Gastrocnemius medialis (tissue), 4 donors: ENCODE results near the gene OPRM1. TPM values are rescaled to one million over a fixed set of nuclear protein-coding genes. Genes with fewer than 3 reads are reported as not detected.

Source experiments
- ATAC-seq, 2 donors: fragments of 150-250 bp; one replicate each; pipeline ENCODE4 v1.9.1; 2016
- DNase-seq, 2 donors: peaks; one replicate each; pipeline ENCODE4 v3.0.0-alpha.2; 2019
- H3K27ac ChIP-seq, 4 donors: fragments of 200-600 bp; sonication (generic); 1 replicate in 1 of 4; 2 replicates in 3 of 4; pipeline ENCODE4 v1.5.1; 2016 to 2018; ENCODE audit warnings: mild to moderate bottlenecking in 2 of 4, moderate library complexity in 1 of 4
- H3K27me3 ChIP-seq, 3 donors: fragments of 200-600 bp; sonication (generic) in 2 of 3; 1 replicate in 1 of 3; 2 replicates in 2 of 3; pipeline versions ENCODE4 v1.5.1 to v1.6.0; 2016 to 2019; ENCODE audit warnings: mild to moderate bottlenecking in 1 of 3, moderate library complexity in 1 of 3
- H3K36me3 ChIP-seq, 2 donors: fragments of 200-600 bp; sonication (generic) in 1 of 2; one replicate each; pipeline ENCODE4 v1.5.1; 2017 to 2018
- H3K4me1 ChIP-seq, 2 donors: fragments of 200-600 bp; sonication (generic) in 1 of 2; one replicate each; pipeline ENCODE4 v1.5.1; 2016 to 2017; ENCODE audit warnings: mild to moderate bottlenecking in 2 of 2
- H3K4me3 ChIP-seq, 4 donors: fragments of 200-600 bp; sonication (generic) in 3 of 4; 1 replicate in 1 of 4; 2 replicates in 3 of 4; pipeline ENCODE4 v1.5.1; 2016 to 2019; ENCODE audit warnings: mild to moderate bottlenecking in 2 of 4
- H3K9me3 ChIP-seq, 3 donors: fragments of 200-600 bp; sonication (generic) in 2 of 3; 1 replicate in 1 of 3; 2 replicates in 2 of 3; pipeline ENCODE4 v1.5.1; 2016 to 2019
- POLR2A ChIP-seq, 2 donors: fragments of 450-650 bp; IDR thresholded peaks; one replicate each; pipeline ENCODE4 v1.6.1; 2017; ENCODE audit warnings: antibody characterized with exemption in 2 of 2, mild to moderate bottlenecking in 2 of 2, moderate library complexity in 2 of 2
- in situ Hi-C, 4 donors: fragments of 200-750 bp; cut with MboI; loops; one replicate each; pipeline versions ENCODE4 v1.15.0 to v1.8.0; 2017; ENCODE audit warnings: low sequenced_read_pairs in 4 of 4
- intact Hi-C: fragments of 100-400 bp; cut with DNase I; formaldehyde crosslinking; loops from one replicate; pipeline ENCODE4 v1.15.1; 2023; ENCODE audit warnings: low total_unique reads
- total RNA-seq, 4 donors: library from RNA; depleted of rRNA; stranded (reverse); fragments of >200 nt; gene quantifications; one replicate each; pipeline versions ENCODE4 v1.1.0 to v1.2.3, GENCODE V29; 2016
- TF ChIP-seq, protein P1 (sequence below), 5 experiments: fragments of 450-650 bp in 3 of 5; fragments of 200-600 bp in 2 of 5; sonication (generic) in 2 of 5; IDR thresholded peaks in 4 of 5; conservative IDR thresholded peaks in 1 of 5; 1 replicate in 4 of 5; 2 replicates in 1 of 5; pipeline ENCODE4 v1.5.1; 2016 to 2019; ENCODE audit warnings: antibody characterized with exemption in 5 of 5, mild to moderate bottlenecking in 3 of 5, moderate library complexity in 3 of 5

OPRM1 gene
- total RNA-seq, 4 donors from 2014 or later: not detected

DNA sequence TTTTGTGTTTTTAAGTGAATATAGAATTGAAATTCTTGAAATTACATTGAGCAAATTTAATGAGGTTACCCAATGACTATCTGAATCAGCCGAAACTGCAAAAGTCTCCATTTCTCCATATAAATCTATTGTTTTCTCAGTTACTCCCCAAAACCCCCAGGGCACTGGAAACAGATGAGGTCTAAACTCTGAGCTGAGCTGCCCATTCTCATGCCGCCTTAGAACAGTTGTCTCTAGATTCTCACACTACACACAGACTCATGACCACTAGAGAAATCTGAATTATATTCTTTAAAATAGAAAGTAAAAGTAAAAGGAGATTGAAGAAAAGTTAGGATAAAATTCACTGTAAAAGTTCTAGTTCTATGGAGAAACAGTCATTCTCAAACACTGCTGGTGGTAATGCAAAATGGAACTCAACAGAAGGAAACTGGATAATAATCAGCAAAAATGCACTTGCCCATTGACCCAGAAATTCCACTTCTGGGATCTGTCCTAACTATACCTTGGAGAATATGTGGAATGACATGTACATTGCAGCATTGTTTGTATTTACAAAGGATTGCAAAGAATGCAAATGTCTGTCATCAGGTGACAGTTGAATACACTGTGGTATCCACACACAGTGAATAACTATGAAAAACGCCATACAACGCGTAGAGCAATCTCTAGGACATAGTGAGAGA is 192.0 kb downstream of the OPRM1 start:
- no peak overlapping the region for H3K4me3 ChIP-seq

DNA sequence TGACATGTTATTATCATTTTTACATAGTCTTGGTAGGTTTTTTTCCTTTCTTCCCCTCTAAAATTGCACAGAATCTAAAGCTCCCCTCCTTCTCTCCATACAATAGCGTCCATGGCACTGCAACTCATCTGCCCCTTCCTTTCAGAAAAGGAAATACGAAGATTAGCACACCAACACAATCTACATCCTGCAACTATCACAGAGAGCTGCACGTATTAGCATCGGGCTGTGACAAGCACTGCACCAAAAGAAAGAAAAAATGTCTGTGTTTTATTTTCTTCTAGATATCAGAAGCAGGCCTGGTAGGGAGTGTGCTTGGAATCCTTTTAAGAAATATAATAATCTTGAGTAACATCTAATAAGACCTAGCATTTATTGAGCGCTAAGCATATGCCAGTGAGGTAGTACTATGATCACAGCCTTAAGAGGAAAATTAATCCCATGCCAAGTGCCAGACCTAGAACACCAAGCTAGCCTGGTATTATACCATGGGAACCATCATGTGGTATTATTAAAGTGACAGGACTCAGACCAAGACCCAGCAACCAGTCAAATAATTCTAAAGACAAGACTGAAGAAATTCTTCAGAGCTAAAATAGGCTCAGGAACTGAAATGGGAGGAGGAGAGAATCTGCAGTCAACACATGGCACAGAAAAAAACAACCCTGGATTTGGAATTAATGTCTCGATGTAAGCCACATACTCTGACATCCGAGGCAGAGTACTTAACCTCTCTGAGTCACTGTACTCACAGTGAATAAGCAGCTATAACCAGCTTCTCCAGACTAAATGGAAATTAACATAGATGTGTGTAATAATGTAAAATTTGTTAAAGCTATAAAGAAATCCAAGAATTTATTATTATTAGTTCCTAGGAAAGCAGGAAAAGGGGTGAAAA is 193.2 kb downstream of the OPRM1 start:
- TF ChIP-seq, protein P1, sequence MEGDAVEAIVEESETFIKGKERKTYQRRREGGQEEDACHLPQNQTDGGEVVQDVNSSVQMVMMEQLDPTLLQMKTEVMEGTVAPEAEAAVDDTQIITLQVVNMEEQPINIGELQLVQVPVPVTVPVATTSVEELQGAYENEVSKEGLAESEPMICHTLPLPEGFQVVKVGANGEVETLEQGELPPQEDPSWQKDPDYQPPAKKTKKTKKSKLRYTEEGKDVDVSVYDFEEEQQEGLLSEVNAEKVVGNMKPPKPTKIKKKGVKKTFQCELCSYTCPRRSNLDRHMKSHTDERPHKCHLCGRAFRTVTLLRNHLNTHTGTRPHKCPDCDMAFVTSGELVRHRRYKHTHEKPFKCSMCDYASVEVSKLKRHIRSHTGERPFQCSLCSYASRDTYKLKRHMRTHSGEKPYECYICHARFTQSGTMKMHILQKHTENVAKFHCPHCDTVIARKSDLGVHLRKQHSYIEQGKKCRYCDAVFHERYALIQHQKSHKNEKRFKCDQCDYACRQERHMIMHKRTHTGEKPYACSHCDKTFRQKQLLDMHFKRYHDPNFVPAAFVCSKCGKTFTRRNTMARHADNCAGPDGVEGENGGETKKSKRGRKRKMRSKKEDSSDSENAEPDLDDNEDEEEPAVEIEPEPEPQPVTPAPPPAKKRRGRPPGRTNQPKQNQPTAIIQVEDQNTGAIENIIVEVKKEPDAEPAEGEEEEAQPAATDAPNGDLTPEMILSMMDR (IDR thresholded peaks at IDR 0.05 in 4 of 5, conservative IDR thresholded peaks at IDR 0.05 in 1 of 5): no peak
- no peak for TF ChIP-seq POLR2A (IDR thresholded peaks at IDR 0.05)
- H3K36me3 ChIP-seq: no peaks in the 10 kb centered on the region
- H3K27ac ChIP-seq: no peak overlapping the region
- no peak overlapping the region for H3K4me3 ChIP-seq
- H3K27me3 ChIP-seq: no peaks in the 10 kb centered on the region
- in situ Hi-C loops: no loop called here
- intact Hi-C loops: no loop called here
- H3K4me1 ChIP-seq: no peaks in the 10 kb centered on the region
- H3K9me3 ChIP-seq: no peaks in the 10 kb centered on the region
- ATAC-seq (no peak), DNase-seq (no peak)

More for the DNA sequence above, 192.0 kb downstream of the OPRM1 start:
- no peak for TF ChIP-seq POLR2A (IDR thresholded peaks at IDR 0.05)
- TF ChIP-seq, protein P1 (IDR thresholded peaks at IDR 0.05 in 4 of 5, conservative IDR thresholded peaks at IDR 0.05 in 1 of 5): no peak
- intact Hi-C loops: no loop called here
- no peaks in the 10 kb centered on the region for H3K36me3 ChIP-seq
- in situ Hi-C loops: no loop called here
- ATAC-seq: no peak
- DNase-seq: no peak
- H3K4me1 ChIP-seq: no peaks in the 10 kb centered on the region
- no peaks in the 10 kb centered on the region for H3K27me3 ChIP-seq
- H3K27ac ChIP-seq: no peak overlapping the region
- H3K9me3 ChIP-seq: no peaks in the 10 kb centered on the region

DNA sequence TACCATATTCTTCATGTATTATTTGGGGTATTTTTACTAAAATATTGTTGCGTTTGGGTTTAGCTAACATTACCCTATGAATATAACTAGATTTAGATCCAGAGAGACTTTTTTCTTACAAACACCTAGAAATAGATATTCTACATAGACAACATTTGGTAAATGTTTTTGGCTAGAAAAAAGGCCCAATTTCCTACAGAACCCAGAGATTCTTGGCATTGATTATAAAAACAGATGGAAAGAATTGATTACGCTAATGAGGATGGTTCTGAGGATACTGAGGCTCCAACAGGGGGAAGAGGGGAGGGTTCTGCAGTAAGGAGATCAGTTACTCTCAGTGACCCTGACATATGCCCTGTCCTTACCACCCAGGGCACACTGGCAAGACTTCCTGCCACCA is 194.3 kb downstream of the OPRM1 start:
- TF ChIP-seq POLR2A (IDR thresholded peaks at IDR 0.05): no peak
- TF ChIP-seq, protein P1 (IDR thresholded peaks at IDR 0.05 in 4 of 5, conservative IDR thresholded peaks at IDR 0.05 in 1 of 5): no peak
- Histone ChIP-seq H3K4me3 (no peak overlapping the region), H3K27me3 (no peaks in the 10 kb centered on the region), H3K27ac (no peak overlapping the region), H3K4me1 (no peaks in the 10 kb centered on the region), H3K36me3 (no peaks in the 10 kb centered on the region), H3K9me3 (no peaks in the 10 kb centered on the region)
- no peak for ATAC-seq
- intact Hi-C loops (no loop called here), in situ Hi-C loops (no loop called here)
- no peak for DNase-seq

DNA sequence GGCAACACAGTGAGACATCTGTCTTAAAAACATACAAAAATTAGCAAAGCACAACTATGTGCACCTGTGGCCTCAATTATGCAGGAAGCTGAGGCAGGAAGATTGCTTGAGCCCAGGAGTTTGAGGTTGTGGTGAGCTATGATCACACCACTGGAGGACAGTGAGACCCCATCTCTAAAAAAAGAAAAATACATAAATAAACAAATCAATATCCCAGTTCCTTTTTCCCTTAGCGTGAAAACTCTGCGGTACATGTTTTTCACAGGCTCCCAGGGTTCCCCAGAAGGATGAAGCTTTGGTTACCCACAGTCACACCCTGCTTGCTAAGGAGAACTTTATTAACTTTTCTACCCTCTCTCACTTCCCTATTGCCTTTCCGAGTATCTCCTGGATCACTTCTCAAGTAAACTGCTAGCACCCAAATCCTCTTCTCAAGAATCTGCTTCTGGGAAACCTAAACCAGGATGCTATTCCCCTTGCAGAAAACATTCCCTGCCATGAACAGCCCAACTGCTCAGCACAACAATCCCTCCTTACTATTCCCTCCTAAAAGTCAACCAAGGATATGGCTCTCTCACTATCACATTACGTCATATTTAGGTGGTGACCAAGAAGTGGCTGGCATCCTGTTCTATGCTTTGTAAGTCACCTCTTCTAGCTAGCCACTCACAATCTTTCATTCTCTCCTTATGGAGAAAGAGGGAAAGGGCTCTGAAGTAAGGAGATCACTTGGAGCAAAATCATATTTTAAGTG is 195.2 kb downstream of the OPRM1 start:
- H3K27ac ChIP-seq: no peak overlapping the region
- ATAC-seq: no peak
- in situ Hi-C loops: no loop called here

More for the DNA sequence above, 195.2 kb downstream of the OPRM1 start:
- H3K4me1 ChIP-seq: no peaks in the 10 kb centered on the region
- no peaks in the 10 kb centered on the region for H3K27me3 ChIP-seq
- no peaks in the 10 kb centered on the region for H3K9me3 ChIP-seq
- no peak for DNase-seq
- TF ChIP-seq POLR2A (IDR thresholded peaks at IDR 0.05): no peak
- TF ChIP-seq, protein P1 (IDR thresholded peaks at IDR 0.05 in 4 of 5, conservative IDR thresholded peaks at IDR 0.05 in 1 of 5): no peak
- H3K36me3 ChIP-seq: no peaks in the 10 kb centered on the region
- no peak overlapping the region for H3K4me3 ChIP-seq
- intact Hi-C loops: no loop called here
